Chondrocyte (in vitro differentiated cells): ENCODE measurements around the gene SNX14. TPM values are rescaled to one million over a fixed set of nuclear protein-coding genes. Genes with fewer than 3 reads are reported as not detected.

Source experiments
- DNase-seq: peaks from one replicate; pipeline ENCODE4 v3.0.0; 2021; ENCODE audit warnings: mixed read lengths, low spot score
- H3K27ac Mint-ChIP-seq: one replicate; pipeline ENCODE4 v1.8.0; 2021; ENCODE audit warnings: mild to moderate bottlenecking, moderate library complexity, mixed read lengths; ENCODE audit not compliant: unreplicated experiment
- H3K27me3 Mint-ChIP-seq: 2 replicates; pipeline ENCODE4 v1.8.0; 2021; ENCODE audit warnings: low read depth, mixed read lengths
- H3K36me3 Mint-ChIP-seq: 2 replicates; pipeline ENCODE4 v1.8.0; 2021; ENCODE audit warnings: low read depth, mixed read lengths
- H3K4me1 Mint-ChIP-seq: 2 replicates; pipeline ENCODE4 v1.8.0; 2021; ENCODE audit warnings: low read depth, mild to moderate bottlenecking, mixed read lengths
- H3K4me3 Mint-ChIP-seq: one replicate; pipeline ENCODE4 v1.8.0; 2021; ENCODE audit warnings: mild to moderate bottlenecking, moderate library complexity, mixed read lengths; ENCODE audit not compliant: unreplicated experiment
- H3K9me3 Mint-ChIP-seq: 2 replicates; pipeline ENCODE4 v1.8.0; 2021; ENCODE audit warnings: low read depth, mixed read lengths
- total RNA-seq: library from RNA; stranded (reverse); gene quantifications from 3 replicates; pipeline ENCODE4 v1.2.1, GENCODE V29; 2021
- TF ChIP-seq, protein P1 (sequence below): fragments of 200-600 bp; sonication (generic); IDR thresholded peaks from 2 replicates; pipeline ENCODE4 v1.5.0; 2021; ENCODE audit warnings: antibody characterized with exemption, mild to moderate bottlenecking, moderate library complexity

SNX14 gene
- total RNA-seq, 1 donor from 2014 or later: 70.8 TPM

GRCh38 chr6:85614780-85615179 is 21.1 kb upstream of the SNX14 start:
- TF ChIP-seq, protein P1, sequence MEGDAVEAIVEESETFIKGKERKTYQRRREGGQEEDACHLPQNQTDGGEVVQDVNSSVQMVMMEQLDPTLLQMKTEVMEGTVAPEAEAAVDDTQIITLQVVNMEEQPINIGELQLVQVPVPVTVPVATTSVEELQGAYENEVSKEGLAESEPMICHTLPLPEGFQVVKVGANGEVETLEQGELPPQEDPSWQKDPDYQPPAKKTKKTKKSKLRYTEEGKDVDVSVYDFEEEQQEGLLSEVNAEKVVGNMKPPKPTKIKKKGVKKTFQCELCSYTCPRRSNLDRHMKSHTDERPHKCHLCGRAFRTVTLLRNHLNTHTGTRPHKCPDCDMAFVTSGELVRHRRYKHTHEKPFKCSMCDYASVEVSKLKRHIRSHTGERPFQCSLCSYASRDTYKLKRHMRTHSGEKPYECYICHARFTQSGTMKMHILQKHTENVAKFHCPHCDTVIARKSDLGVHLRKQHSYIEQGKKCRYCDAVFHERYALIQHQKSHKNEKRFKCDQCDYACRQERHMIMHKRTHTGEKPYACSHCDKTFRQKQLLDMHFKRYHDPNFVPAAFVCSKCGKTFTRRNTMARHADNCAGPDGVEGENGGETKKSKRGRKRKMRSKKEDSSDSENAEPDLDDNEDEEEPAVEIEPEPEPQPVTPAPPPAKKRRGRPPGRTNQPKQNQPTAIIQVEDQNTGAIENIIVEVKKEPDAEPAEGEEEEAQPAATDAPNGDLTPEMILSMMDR: no peak
- no peak for DNase-seq
- no peaks in the 10 kb centered on the region for H3K9me3 Mint-ChIP-seq
- H3K27me3 Mint-ChIP-seq: no peaks in the 10 kb centered on the region
- peaks cover 9% of the 10 kb centered on the region for H3K4me1 Mint-ChIP-seq
- peaks cover 41% of the 10 kb centered on the region for H3K36me3 Mint-ChIP-seq
- peak overlapping the region; percentile 74 for H3K27ac Mint-ChIP-seq
- H3K4me3 Mint-ChIP-seq: no peak overlapping the region

GRCh38 chr6:85612690-85613474 is 19.2 kb upstream of the SNX14 start:
- no peak for DNase-seq
- Mint-ChIP-seq H3K9me3 (no peaks in the 10 kb centered on the region), H3K27ac (peak overlapping the region; percentile 69), H3K36me3 (peaks cover 37% of the 10 kb centered on the region), H3K4me3 (no peak overlapping the region), H3K27me3 (no peaks in the 10 kb centered on the region), H3K4me1 (peaks cover 9% of the 10 kb centered on the region)
- TF ChIP-seq, protein P1: no peak

GRCh38 chr6:85610182-85610895 is 16.7 kb upstream of the SNX14 start:
- Mint-ChIP-seq H3K36me3 (peaks cover 30% of the 10 kb centered on the region), H3K27me3 (no peaks in the 10 kb centered on the region), H3K9me3 (no peaks in the 10 kb centered on the region), H3K27ac (peak overlapping the region; percentile 42), H3K4me3 (no peak overlapping the region), H3K4me1 (peaks cover 9% of the 10 kb centered on the region)
- TF ChIP-seq, protein P1: no peak
- no peak for DNase-seq

DNA sequence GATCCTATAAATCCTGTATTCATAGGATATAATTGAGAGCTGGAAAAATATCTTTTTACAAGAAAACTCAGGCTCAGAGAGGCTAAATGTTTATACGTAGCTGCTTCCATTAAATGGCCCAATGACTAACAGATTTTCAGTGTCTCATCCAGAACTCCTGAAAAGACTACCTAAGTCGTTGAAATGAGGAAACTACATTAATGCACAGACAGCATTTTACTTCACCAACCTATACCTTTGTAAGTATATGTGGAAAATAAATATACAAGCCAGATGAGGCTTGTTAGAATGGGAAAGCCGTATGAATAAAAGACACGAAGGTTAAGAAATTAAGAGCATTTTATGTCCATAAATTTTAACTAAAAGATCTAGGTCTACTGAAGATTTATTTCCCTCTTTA is 8.4 kb upstream of the SNX14 start:
- TF ChIP-seq, protein P1: no peak

GRCh38 chr6:85600713-85601313 is 7.2 kb upstream of the SNX14 start:
- Mint-ChIP-seq H3K27me3 (no peaks in the 10 kb centered on the region), H3K4me3 (no peak overlapping the region), H3K27ac (no peak overlapping the region), H3K36me3 (peaks cover 3% of the 10 kb centered on the region), H3K4me1 (peaks cover 10% of the 10 kb centered on the region), H3K9me3 (no peaks in the 10 kb centered on the region)
- TF ChIP-seq, protein P1: no peak
- DNase-seq: no peak

More for the DNA sequence above, 8.4 kb upstream of the SNX14 start:
- H3K27me3 Mint-ChIP-seq: no peaks in the 10 kb centered on the region
- H3K9me3 Mint-ChIP-seq: no peaks in the 10 kb centered on the region
- no peak overlapping the region for H3K4me3 Mint-ChIP-seq
- H3K27ac Mint-ChIP-seq: no peak overlapping the region
- peaks cover 3% of the 10 kb centered on the region for H3K36me3 Mint-ChIP-seq
- DNase-seq: no peak
- H3K4me1 Mint-ChIP-seq: peaks cover 7% of the 10 kb centered on the region
